IMR-90 (cell line): ENCODE results near the gene GABRB1. TPM values are rescaled to one million over a fixed set of nuclear protein-coding genes. Genes with fewer than 3 reads are reported as not detected.
"Not testable (repeated sequence)": the region's sequence is repeated elsewhere in the genome, so short reads cannot be mapped to it uniquely, and the experiment has no call there.

ENCODE experiments used
- ATAC-seq: fragments of 200-7000 bp; cut with Tn5 transposase; 2 replicates; pipeline ENCODE4 v1.9.1; 2020; ENCODE audit warnings: low read depth, mild to moderate bottlenecking, moderate library complexity
- BruUV-seq: library from RNA; stranded (reverse); fragments of 400-500 nt; replicated peaks from 2 replicates; lab custom pipeline; 2021; lab: Mats Ljungman, UMichigan
- CTCF ChIA-PET: fragments of 300-600 bp; formaldehyde crosslinking; extraction: SDS; loops from one replicate; lab custom pipeline; 2021; ENCODE audit warnings: antibody characterized with exemption; lab: Yijun Ruan, JAX
- POLR2A ChIA-PET: fragments of 300-600 bp; sonication (Branson Sonifier 250); formaldehyde crosslinking; loops from one replicate; lab custom pipeline; 2022; ENCODE audit warnings: antibody characterized with exemption; ENCODE audit not compliant: unreplicated experiment; lab: Charles Lee
- DNase-seq: peaks from one replicate; pipeline ENCODE4 v3.0.0; 2013
- H2AFZ ChIP-seq: replicated peaks from 2 replicates; pipeline ENCODE3; 2013; ENCODE audit warnings: low read length, mild to moderate bottlenecking; ENCODE audit not compliant: poor library complexity
- H2AK5ac ChIP-seq: 2 replicates; pipeline ENCODE4 v1.6.1; 2013; ENCODE audit warnings: low read depth, low read length, inconsistent platforms
- H2AK9ac ChIP-seq: replicated peaks from 2 replicates; pipeline ENCODE3; 2013; ENCODE audit warnings: mild to moderate bottlenecking, low read depth, low read length, moderate library complexity; ENCODE audit not compliant: poor library complexity
- H2BK120ac ChIP-seq: 2 replicates; pipeline ENCODE4 v1.6.1; 2013; ENCODE audit warnings: low read depth, low read length, inconsistent platforms
- H2BK15ac ChIP-seq: 3 replicates; pipeline ENCODE4 v1.6.1; 2013; ENCODE audit warnings: low read depth, low read length, inconsistent platforms
- H2BK20ac ChIP-seq: 2 replicates; pipeline ENCODE4 v1.6.1; 2013; ENCODE audit warnings: low read depth, mild to moderate bottlenecking, inconsistent platforms, low read length, moderate library complexity
- H2BK5ac ChIP-seq: 2 replicates; pipeline ENCODE4 v1.6.1; 2013; ENCODE audit warnings: mild to moderate bottlenecking, low read depth, low read length, inconsistent platforms; ENCODE audit not compliant: poor library complexity, severe bottlenecking
- H3K14ac ChIP-seq: replicated peaks from 2 replicates; pipeline ENCODE4 v1.6.1; 2013; ENCODE audit warnings: low read depth, low read length, inconsistent platforms
- H3K18ac ChIP-seq: 2 replicates; pipeline ENCODE4 v1.6.1; 2013; ENCODE audit warnings: low read depth, low read length, control low read depth
- H3K23ac ChIP-seq: 2 replicates; pipeline ENCODE4 v1.6.1; 2013; ENCODE audit warnings: low read depth, low read length, inconsistent platforms
- H3K27ac ChIP-seq: 2 replicates; pipeline ENCODE4 v1.5.1; 2013; ENCODE audit warnings: mild to moderate bottlenecking, control low read depth, low read length; ENCODE audit not compliant: insufficient read depth
- H3K27me3 ChIP-seq: 2 replicates; pipeline ENCODE4 v1.6.1; 2013; ENCODE audit warnings: low read length; ENCODE audit not compliant: control insufficient read depth, insufficient read depth
- H3K36me3 ChIP-seq: 2 replicates; pipeline ENCODE4 v1.6.1; 2013; ENCODE audit warnings: low read length, mixed read lengths; ENCODE audit not compliant: control insufficient read depth, insufficient read depth
- H3K4ac ChIP-seq: 2 replicates; pipeline ENCODE4 v1.6.1; 2013; ENCODE audit warnings: low read depth, low read length, inconsistent platforms
- H3K4me1 ChIP-seq: 2 replicates; pipeline ENCODE4 v1.6.1; 2013; ENCODE audit warnings: low read length, mixed read lengths; ENCODE audit not compliant: control insufficient read depth, insufficient read depth
- H3K4me2 ChIP-seq: 2 replicates; pipeline ENCODE4 v1.6.1; 2013; ENCODE audit warnings: low read depth, mild to moderate bottlenecking, control low read depth, low read length, moderate library complexity
- H3K4me3 ChIP-seq: 2 replicates; pipeline ENCODE4 v1.5.1; 2013; ENCODE audit warnings: low read depth, mild to moderate bottlenecking, control low read depth, low read length, moderate library complexity; ENCODE audit not compliant: insufficient read depth
- H3K56ac ChIP-seq: 2 replicates; pipeline ENCODE4 v1.6.1; 2013; ENCODE audit warnings: low read length, inconsistent platforms; ENCODE audit not compliant: insufficient read depth; ENCODE audit errors: extremely low read depth
- H3K79me1 ChIP-seq, 2 experiments: 2 replicates each; pipeline ENCODE4 v1.6.1; 2013; ENCODE audit warnings: low read length in 2 of 2, inconsistent platforms in 1 of 2, low read depth in 1 of 2
- H3K9ac ChIP-seq: 2 replicates; pipeline ENCODE4 v1.6.1; 2013; ENCODE audit warnings: low read depth, low read length, control low read depth
- H3K9me1 ChIP-seq: 2 replicates; pipeline ENCODE4 v1.6.1; 2013; ENCODE audit warnings: low read length, inconsistent platforms; ENCODE audit not compliant: insufficient read depth
- H3K9me3 ChIP-seq: 2 replicates; pipeline ENCODE4 v1.6.1; 2013; ENCODE audit warnings: low read length; ENCODE audit not compliant: control insufficient read depth, insufficient read depth
- H4K20me1 ChIP-seq: 2 replicates; pipeline ENCODE4 v1.6.1; 2013; ENCODE audit warnings: low read length, inconsistent platforms; ENCODE audit not compliant: insufficient read depth
- H4K5ac ChIP-seq: 2 replicates; pipeline ENCODE4 v1.6.1; 2013; ENCODE audit warnings: mild to moderate bottlenecking, low read depth, low read length, control low read depth
- H4K8ac ChIP-seq, 2 experiments: 2 replicates each; pipeline ENCODE4 v1.6.1; 2013; ENCODE audit warnings: low read depth in 2 of 2, low read length in 2 of 2, control low read depth in 1 of 2, inconsistent platforms in 1 of 2
- H4K91ac ChIP-seq: 2 replicates; pipeline ENCODE4 v1.6.1; 2013; ENCODE audit warnings: low read depth, low read length, inconsistent platforms; ENCODE audit not compliant: insufficient read depth
- ELK1 ChIP-seq: fragments of 150-350 bp; IDR thresholded peaks from 2 replicates; pipeline ENCODE4 v1.6.1; 2016; ENCODE audit warnings: low read depth, mild to moderate bottlenecking, low read length, moderate library complexity, borderline replicate concordance
- MXI1 ChIP-seq: IDR thresholded peaks from 2 replicates; pipeline ENCODE4 v1.6.1; 2012; ENCODE audit warnings: low read depth, mild to moderate bottlenecking, low read length, moderate library complexity, borderline replicate concordance
- RCOR1 ChIP-seq: IDR thresholded peaks from 2 replicates; pipeline ENCODE4 v1.6.1; 2012; ENCODE audit warnings: mild to moderate bottlenecking, low read length, improper control_type of control experiment; ENCODE audit not compliant: insufficient replicate concordance
- USF2 ChIP-seq: fragments of 150-350 bp; IDR thresholded peaks from 2 replicates; pipeline ENCODE4 v1.6.1; 2017; ENCODE audit warnings: mild to moderate bottlenecking, antibody characterized with exemption, low read length, low read depth
- WGBS, 2 experiments: methylation state at CpG; one replicate each; pipeline versions ENCODE4 v1.1.5 to v1.1.7; 2013; ENCODE audit warnings: missing lambda C conversion rate in 2 of 2; ENCODE audit not compliant: insufficient read length in 1 of 2; ENCODE audit errors: extremely low coverage in 2 of 2; 5-methylcytosine and 5-hydroxymethylcytosine counted together
- dilution Hi-C: fragments of 300-500 bp; cut with HindIII; formaldehyde crosslinking; loops from one replicate; pipeline ENCODE4 v1.14.3; 2018; ENCODE audit warnings: low sequenced_read_pairs; ENCODE audit not compliant: unreplicated experiment
- in situ Hi-C: fragments of 300-500 bp; cut with MboI; formaldehyde crosslinking; loops from 3 replicates; pipeline ENCODE4 v1.14.3; 2019; ENCODE audit warnings: low sequenced_read_pairs, inconsistent platforms, mixed read lengths
- intact Hi-C: fragments of 100-400 bp; cut with micrococcal nuclease; formaldehyde crosslinking; loops from 2 replicates; pipeline ENCODE4 v1.10.0; 2022
- polyA plus RNA-seq, 3 experiments: library from polyadenylated mRNA; depleted of rRNA; stranded (reverse); fragments of >200 nt; gene quantifications; 2 replicates each; pipeline ENCODE4 v1.2.3, GENCODE V29; 2012; ENCODE audit warnings: low replicate concordance in 1 of 3
- total RNA-seq: library from RNA; depleted of rRNA; stranded (reverse); fragments of >200 nt; gene quantifications from 2 replicates; pipeline ENCODE4 v1.2.3, GENCODE V29; 2012

GABRB1 gene
- total and polyA plus RNA-seq, 2 of the 4 experiments (the other 2 are of a cell fraction) = 4.7 to 16.1 TPM

GRCh38 chr4:47374477-47374876 lies 343.1 kb downstream of the GABRB1 start:
- dilution Hi-C loops = no loop called here
- Histone ChIP-seq H4K8ac (no peak overlapping the region), H2AFZ (no peak overlapping the region), H3K79me1 (no peaks in the 10 kb centered on the region), H2AK5ac (no peak overlapping the region), H3K9me3 (no peaks in the 10 kb centered on the region), H3K56ac (no peak overlapping the region), H3K4me2 (no peak overlapping the region), H2AK9ac (no peak overlapping the region), H3K36me3 (no peaks in the 10 kb centered on the region), H3K9me1 (no peaks in the 10 kb centered on the region; the same call in 1 of the 2 replicates), H3K4me3 (no peak overlapping the region), H2BK120ac (no peak overlapping the region), H3K18ac (no peak overlapping the region), H4K5ac (no peak overlapping the region), H2BK5ac (no peak overlapping the region), H2BK15ac (no peak overlapping the region), H4K91ac (no peak overlapping the region), H2BK20ac (no peak overlapping the region), H3K4ac (no peak overlapping the region), H3K9ac (no peak overlapping the region), H3K27me3 (no peaks in the 10 kb centered on the region), H4K20me1 (no peaks in the 10 kb centered on the region), H3K14ac (no peak overlapping the region), H3K4me1 (no peaks in the 10 kb centered on the region), H3K27ac (no peak overlapping the region), H3K23ac (no peak overlapping the region)
- ATAC-seq (peak; percentile 72), DNase-seq (peak; percentile 74)
- WGBS, 2 experiments = no CpG with 5 or more reads among the region's 1 CpG
- POLR2A ChIA-PET = no interaction called here
- TF ChIP-seq ELK1 (no peak), MXI1 (no peak), RCOR1 (no peak), USF2 (no peak)
- CTCF ChIA-PET = no interaction called here
- no TSS peak for BruUV-seq
- intact Hi-C loops = no loop called here
- in situ Hi-C loops = no loop called here

DNA sequence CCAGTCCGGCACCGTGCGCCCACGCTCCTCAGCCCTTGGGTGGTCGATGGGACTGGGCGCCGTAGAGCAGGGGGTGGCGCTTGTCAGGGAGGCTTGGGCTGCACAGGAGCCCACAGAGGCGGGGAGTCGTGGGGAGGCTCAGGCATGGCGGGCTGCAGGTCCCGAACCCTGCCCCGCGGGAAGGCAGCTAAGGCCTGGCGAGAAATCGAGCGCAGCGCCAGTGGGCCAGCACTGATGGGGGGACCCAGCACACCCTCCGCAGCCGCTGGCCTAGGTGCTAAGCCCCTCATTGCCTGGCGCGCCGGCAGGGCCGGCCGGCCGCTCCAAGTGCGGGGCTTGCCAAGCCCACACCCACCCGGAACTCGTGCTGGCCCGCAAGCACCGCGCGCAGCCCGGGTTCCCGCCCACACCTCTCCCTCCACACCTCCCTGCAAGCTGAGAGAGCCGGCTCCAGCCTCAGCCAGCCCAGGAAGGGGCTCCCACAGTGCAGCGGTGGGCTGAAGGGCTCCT lies 346.7 kb downstream of the GABRB1 start:
- H2AK9ac ChIP-seq, BruUV-seq, ATAC-seq, H2BK15ac ChIP-seq, POLR2A ChIA-PET, H2BK20ac ChIP-seq, H3K27me3 ChIP-seq, H2BK5ac ChIP-seq, H3K36me3 ChIP-seq, H3K4me2 ChIP-seq, dilution Hi-C loops, H3K9me3 ChIP-seq, intact Hi-C loops, H3K27ac ChIP-seq, H3K79me1 ChIP-seq, H3K4me3 ChIP-seq, H2AK5ac ChIP-seq, H3K4me1 ChIP-seq, H3K56ac ChIP-seq, H3K4ac ChIP-seq, H2AFZ ChIP-seq, in situ Hi-C loops, H3K9ac ChIP-seq, DNase-seq, H3K23ac ChIP-seq, H4K5ac ChIP-seq, H4K8ac ChIP-seq, H4K91ac ChIP-seq, H3K14ac ChIP-seq, H2BK120ac ChIP-seq, CTCF ChIA-PET, H4K20me1 ChIP-seq, H3K18ac ChIP-seq, H3K9me1 ChIP-seq: not testable (repeated sequence)
- 92% methylated on average over 10 of the region's 37 CpGs; no CpG with 5 or more reads in 1 of the 2 experiments for WGBS, 2 experiments
